RKO (cell line): ENCODE results near the gene RAPGEF2.
"Not testable (repeated sequence)": the region's sequence is repeated elsewhere in the genome, so short reads cannot be mapped to it uniquely, and the experiment has no call there.

Source experiments
- DNase-seq: peaks from one replicate; pipeline ENCODE4 v3.0.0-alpha.2; 2016; ENCODE audit warnings: low spot score

RAPGEF2 gene

DNA sequence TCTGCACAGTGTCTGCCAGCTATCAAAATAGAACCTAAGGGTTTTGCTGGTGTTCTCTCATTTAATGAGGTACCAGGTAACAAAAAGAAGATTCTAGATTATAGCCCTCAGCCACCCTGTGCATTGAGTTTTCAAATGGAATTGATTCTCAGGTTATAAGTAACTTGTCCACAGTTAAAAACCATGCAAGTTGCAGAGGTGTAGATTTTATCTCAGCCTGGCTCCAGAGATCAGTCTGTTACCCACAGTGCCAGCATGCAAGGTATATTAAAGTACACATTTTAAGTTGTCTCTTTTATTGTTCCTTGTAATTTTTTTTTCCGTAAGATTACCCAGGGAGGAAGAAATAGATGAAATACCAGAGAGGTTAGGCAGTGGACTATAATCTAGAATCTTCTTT, 59.7 kb downstream of the RAPGEF2 start:
- no peak for DNase-seq

DNA sequence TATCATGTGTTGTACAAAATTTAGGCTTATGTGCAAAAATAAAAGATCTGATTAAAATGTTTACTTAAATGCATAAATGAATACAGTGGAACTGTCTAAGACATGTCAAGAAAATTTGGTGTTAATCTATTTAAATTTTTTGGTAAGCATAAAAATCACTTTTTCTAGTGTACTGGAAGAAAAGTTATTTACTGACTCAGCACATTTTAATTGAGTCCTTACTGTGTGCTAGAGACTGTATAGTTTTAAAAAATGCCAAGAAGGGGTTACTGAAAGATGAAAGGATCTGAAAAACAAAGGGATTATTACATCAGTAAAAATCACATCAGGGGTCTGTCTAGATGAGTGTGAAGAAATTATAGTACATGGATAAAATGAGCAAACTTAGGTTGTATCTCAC, 60.6 kb downstream of the RAPGEF2 start:
- DNase-seq, result no peak

DNA sequence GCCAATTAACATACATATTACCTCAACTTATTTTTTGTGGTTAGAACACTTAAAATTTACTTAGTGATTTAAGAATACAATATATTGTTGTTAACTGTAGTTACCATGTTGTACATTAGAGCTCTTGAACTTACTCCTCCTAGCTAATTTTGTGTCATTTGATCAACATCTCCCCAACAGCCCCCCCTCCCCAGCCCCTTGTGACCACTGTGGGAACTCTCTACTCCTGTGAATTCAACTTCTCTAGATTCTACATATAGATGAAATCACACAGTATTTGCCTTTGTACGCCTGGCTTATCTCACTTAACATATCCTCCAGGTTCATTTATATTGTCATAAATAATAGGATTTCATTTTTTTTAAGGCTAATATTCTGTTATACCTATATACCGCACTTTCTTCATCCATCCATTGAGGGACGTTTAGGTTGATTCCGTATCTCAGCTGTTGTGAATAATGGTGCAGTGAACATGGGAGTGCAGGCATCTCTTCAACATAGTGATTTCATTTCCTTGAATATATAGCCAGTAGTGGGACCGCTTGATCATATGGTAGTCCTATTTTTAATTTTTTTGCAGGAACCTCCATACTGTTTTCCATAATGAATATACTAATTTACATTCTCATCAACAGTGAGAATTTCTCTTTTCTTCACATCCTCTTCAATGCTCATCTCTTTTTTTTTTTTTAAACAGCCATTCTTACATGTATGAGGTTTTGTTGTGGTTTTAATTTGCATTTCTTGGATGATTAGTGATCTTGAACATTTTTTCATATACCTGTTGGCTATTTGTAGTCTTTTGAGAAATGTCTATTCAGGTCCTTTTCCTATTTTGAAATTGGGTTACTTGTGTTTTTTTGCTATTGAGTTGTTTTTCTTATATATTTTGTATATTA, 66.8 kb downstream of the RAPGEF2 start:
- no peak for DNase-seq

DNA sequence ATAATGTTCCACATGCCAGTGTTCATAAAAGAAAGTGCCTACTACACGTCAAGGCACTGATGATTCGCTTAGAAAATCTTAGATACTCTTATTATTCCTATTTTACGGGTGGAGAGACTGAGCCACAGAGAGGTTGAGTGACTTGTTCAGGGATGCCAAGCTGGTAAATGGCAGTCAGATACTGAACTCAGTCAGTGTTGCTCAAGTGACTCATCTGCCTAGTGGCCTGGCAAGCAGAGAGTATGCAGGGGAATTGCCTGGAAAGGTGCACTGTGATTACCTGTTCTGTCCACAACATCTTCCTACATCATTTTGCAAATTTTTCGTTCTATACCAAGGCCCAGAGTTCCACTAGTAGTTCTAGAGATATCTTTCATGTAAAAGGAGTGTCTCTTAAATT, 68.4 kb downstream of the RAPGEF2 start:
- DNase-seq, result peak; percentile 15

DNA sequence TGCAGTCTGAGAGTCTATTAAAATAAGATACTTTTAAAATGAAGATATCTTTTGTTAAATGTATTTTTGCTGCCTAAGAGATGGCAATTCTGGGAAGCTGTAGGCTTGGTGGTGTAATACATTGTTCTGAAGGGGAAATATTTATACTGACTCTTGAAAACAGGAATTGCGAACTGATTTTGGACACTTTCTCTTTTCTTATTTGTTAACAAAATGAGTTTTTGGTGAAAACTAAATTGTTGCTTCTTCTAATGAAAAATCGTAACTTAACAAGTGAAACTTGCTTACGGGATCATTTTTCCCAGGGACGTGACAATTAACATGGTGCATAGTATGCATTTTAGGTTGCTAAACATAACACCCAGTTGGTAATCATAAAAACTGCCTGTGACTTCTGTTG, 71.0 kb downstream of the RAPGEF2 start:
- DNase-seq, result no peak

DNA sequence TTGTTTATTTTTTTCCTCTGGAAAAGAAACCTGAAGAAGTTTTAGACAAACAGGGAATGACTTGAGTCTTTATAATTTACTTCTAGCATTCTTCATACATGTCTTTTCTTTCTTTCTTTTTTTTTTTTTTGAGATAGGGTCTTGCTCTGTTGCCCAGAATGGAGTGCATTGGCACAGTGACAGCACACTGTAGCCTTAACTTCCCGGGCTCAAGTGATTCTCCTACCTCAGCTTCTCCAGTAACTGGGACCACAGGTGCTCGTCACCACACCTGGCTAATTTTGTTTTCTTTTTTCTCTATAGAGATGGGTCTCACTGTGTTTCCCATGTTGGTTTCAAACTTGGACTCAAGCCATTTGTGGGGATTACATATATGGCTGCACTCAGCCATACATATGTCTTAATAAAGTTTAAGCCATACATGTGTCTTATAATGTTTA, 71.8 kb downstream of the RAPGEF2 start:
- DNase-seq, result no peak

DNA sequence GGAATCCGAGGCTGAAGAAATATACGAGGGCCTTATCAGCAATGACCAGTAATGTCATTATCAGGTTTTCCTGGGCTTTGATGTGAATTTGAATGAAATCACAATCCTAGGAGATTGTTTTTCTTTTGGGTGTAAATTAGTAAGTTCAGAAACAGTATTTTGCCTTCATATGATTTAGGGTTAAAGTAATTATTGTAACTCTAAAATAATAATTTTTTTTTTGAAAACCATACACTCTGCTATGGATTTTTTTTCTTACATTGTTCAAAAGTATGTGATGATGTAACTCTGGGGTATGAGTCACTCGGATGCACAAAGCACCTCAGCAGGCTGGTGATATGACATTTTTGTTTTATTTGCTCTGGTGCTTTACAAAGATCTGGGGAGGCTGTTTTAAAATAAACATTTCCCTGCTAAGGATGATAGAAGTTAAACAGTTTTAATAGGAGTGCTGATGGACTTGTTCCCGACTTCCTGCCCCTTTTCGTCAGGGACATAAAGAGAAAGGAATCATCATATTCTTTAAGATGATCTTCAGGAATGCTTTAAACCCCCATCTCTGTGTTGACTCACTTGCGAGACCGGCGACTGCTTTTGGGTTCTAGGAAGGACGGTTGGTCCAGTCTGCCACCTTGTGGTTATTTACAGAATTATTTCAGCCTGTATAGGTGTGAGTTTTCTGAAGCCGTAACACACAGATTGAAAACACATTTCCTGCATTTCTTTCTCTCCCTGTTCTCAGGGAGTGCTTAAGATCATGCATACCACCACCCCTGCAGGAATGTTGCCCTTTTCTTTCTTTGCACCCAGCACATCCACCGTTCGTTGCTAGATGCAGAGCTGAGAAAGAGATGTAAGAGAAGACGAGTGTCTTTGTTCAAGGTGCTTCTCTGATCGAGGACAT, 72.5 kb downstream of the RAPGEF2 start:
- peak; percentile 88 for DNase-seq

DNA sequence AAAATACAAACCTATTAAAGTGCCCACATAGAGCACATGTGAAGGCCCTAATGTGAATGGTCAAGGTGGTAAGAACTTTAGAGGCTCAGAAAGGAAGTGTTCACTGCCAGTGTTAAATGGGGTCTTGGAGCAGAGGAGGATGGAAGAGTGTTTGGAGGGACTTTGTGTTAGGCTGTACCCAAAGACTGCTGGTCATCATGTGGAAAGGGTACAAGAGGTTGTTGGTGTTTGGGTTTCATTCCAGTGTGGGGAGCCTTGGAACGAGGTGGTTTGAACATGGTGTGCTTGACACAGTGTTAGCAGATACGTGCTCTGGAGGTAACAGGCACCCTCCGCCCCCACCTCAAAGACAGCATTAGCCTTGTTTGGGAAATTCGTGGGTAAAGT, 73.1 kb downstream of the RAPGEF2 start:
- DNase-seq, result no peak

DNA sequence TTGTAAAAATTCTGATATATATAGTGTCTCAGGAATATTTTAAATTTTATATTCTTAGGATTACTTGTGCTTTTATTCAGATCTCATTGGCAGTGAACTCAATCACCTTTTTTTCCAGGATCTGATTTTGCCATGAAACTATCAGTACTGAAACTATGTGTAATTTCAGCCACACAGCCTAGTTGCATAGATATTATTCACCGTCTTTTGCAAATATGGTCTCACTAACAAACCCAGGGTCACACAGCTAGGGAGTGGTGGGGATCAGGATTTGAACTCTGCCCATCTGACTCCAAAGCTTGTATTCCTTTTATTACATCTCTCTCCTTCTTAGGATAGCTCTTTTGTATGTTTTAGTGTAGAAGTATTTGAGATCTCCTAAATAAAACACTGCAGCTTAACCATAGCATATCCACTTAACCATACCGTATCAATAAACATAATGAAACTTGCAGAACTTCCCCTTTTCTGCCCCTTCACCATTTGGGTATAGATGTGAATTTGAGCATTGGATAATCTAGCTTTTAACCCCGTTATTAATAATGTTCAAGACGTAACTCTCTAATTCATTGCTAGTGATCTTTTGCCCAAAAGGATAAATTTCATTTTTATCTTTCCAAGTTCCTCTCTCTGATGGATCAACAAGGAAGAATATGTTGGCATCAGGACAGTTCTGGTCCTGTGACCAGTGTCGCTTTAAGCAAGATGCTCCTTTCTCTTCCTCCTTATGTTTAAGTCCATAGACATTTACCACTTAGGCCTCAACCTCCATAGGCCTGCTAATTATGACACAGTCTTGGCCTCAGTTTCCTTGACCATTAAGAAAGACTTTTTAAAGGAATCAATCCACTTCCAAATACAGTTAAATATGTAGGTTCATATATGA, 74.6 kb downstream of the RAPGEF2 start:
- no peak for DNase-seq

DNA sequence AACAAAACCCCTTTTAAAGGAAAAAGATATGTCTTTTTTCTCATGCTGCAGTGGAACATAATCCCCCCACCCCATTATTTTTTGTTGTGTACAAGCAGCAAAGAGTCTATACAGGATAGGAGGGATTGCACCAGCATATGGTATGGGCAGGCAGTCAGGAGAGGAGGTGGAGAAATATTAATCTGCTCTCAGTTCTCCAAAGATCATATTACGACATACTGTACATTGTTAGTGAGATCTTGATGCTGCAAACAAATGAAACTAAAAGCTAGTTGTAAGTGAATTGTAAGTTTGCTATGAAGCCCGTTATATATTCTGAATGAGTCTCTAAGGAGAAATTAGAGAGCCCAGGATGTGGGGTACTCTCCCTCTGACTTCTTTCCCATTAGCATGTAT, 75.3 kb downstream of the RAPGEF2 start:
- no peak for DNase-seq

DNA sequence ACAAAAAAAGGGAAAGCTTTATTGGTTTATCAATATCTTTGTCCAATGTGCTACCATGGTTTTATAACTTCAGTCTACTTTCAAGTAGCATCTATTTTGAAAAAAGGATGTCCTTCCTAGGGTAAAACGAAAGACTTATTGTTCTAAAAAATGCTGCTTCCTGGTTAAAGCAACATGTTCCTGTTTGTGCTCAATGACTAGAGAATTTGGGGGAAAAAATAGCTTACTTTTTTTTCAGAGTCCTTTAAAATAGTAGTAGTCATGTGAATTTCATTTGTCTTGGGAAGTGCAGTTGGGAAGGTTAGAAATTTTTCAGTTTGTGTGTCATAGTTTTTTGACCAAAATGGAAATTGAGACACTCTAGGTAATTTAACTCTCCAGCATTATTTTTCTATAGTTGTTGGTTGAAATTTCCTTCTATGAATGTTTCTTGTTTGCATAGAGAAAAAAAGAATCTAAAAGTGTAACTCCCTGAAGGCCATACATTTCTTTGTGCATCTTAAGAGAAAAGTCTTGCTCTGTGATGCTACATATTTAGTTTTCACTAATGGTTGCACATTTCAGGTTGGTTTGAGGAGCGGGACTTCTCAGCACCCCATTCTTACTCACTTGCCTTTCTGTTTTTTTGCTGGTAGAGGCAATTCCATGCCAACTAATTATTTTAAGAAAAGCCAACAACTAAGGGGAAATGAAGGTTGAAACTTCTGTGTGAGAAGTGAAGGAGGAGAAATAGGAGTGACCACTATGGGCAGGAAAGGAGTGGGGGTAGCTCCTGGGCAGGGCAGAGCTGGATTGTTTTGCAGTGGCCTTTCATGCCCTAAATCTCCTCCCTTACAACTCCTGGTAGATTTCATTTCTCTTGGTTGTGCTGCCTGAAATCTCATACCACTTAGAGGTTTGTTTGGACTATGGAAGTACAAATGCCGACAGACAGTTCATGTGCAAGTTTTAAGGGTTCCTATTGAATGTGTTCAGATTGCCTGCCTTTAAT, 76.4 kb downstream of the RAPGEF2 start:
- DNase-seq, result no peak

DNA sequence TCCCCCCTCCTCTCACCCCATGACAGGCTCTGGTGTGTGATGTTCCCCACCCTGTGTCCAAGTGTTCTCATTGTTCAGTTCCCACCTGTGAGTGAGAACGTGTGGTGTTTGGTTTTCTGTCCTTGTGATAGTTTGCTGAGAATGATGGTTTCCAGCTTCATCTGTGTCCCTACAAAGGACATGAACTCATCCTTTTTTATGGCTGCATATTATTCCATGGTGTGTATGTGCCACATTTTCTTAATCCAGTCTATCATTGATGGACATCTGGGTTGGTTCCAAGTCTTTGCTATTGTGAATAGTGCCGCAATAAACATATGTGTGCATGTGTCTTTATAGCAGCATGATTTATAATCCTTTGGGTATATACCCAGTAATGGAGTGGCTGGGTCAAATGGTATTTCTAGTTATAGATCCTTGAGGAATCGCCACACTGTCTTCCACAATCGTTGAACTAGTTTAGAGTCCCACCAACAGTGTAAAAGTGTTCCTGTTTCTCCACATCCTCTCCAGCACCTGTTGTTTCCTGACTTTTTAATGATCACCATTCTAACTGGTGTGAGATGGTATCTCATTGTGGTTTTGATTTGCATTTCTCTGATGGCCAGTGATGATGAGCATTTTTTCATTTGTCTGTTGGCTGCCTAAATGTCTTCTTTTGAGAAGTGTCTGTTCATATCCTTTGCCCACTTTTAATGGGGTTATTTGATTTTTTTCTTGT, 81.2 kb downstream of the RAPGEF2 start:
- DNase-seq, result not testable (repeated sequence)

DNA sequence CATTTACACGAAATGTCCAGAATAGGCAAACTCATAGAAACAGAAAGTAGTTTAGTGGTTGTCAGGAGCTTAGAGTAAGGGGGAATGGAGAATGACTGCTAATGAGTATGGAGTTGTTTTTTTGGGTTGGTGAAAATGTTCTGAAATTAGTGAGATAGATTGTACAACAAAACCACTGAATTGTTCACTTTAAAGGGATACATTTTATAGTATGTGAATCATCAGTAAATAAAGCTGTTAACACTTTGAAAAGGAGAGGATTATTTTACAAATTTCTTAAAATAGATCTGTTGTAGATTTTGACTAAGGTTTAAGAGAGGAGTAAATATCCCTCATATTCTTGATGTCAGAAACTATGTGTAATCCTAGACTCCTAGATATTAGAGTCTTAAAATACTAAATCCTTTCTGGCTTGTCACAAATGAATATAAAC, 82.7 kb downstream of the RAPGEF2 start:
- DNase-seq, result no peak

DNA sequence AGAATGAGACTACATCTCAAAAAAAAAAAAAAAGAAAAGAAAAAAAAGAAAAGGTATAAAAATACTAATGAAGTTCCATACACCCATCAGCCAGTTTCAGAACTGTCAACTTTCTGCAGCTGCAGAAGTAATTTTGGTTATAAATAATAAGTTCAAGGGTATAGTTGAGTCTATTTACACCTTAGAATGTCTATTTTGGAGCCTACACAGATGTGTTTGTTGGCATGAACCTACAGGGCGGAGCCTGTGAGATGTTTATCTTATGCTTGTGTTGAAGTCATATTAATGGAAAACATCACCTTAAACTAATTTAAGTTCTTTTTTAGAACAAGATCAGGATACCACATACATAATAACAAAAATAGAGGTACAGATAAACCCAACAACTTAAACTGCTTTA, 85.8 kb downstream of the RAPGEF2 start:
- DNase-seq, result no peak

DNA sequence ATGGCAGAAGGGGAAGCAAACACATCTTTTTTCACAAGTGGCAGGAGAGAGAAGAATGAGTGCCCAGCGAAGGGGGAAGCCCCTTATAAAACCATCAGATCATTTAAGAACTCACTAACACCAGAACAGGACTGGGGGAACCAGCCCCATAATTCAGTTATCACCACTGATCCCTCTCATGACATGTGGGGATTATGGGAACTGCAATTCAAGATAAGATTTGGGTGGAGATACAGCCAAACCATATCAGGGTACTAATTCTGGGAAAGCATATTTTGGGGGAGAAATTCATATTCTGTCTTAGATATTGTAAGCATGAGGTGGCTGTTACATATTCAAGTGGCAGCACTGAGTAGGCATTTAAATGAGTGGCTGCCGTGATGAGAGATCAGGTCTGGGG, 87.8 kb downstream of the RAPGEF2 start:
- DNase-seq, result no peak

DNA sequence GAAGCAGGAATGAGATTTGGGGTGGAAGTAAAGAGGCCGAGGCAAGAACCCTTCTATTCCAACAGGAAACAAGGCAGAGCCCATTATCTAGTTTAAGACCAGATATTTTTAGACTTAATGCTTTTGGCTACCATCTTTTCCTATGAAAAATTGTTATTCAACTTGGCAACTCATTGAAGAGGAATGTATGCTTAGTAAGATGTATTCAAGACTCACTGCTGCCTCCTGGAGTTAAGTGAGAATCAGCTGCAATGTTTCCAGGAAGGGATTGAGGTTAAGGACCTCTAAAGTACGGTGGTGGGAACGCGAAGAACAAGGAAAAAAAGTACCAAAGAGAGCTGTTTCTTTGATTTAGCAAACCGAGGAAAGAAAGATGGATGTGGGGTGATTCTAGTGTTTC, 89.1 kb downstream of the RAPGEF2 start:
- DNase-seq, result peak; percentile 80

DNA sequence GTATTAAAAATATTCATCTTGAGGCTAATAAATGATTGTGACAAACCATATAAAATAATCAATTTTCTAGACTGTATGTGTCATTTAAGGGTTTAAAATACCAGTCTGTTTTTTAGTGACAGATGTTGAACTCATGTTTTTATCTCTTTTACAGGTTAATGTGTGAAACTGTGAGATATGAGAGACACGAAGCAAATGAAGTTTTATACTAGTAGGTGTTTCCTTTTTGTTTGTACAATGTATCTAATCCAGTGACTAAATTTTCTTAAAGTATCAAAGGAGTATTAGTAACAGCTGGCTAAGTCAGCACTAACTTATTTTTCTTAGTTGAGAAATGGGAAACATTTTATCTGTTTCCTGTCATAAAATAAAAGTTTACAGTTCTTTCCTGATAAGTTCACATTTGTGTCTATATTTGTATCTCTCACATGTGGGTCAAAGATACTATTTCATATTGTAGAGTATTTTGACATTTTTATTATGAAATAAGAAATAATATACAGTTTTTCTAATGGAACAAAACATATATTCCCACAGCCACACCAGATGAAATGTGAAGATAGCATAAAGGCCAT, 90.3 kb downstream of the RAPGEF2 start:
- DNase-seq, result no peak

DNA sequence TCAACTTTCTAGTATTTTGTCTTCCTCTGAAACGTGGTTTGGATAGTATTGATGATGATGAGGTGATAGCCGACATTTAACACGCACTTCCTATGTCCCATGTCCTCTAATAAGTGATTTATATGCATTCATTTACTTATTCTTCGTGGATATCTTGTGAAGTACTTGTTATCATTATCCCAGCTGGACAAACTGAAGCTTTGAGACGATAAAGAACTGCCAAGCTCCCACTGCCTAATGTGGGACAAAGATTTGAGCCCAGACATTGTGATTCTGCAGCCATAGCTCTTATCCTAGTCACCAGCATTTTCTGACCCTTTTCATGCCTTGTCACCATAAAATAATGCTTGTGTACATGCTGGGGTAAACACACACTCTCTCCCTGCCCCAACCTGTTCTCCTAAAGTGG, 92.5 kb downstream of the RAPGEF2 start:
- DNase-seq, result no peak

DNA sequence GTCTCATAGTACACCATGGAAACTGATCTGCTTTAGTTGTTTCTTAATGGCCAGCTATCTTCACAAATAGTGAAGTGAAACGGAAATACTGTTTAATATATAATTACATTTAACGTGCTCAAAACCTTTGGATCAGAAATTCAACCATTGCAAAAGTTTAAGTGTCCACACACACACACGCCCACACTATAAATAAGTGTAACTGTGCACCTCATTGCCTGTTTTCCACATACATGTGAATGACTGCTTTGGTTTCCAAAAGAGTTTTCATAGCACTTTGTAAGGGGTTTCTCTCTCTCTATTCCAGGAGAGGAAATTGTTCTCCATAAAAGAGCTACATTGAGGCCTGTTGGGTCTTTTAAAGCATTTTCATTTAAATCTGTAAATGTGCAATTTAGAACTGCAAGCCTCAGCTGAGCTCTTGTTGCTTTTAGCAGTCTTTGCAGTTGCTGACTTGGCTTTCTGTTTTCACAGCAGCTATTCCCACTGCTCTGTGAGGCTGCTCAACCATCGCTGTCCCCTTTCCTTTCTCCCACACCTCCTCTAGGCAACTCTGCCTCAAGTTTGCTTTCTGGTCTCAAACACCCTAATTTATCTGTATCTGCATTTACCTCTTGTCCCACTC, 94.5 kb downstream of the RAPGEF2 start:
- DNase-seq, result no peak
